ENCODE results near the gene NOL4. TPM values are rescaled to one million over a fixed set of nuclear protein-coding genes. Genes with fewer than 3 reads are reported as not detected.

NOL4 gene
- total RNA-seq, 1 donor from 2014 or later: not detected

GRCh38 chr18:34194239-34194638, 30.5 kb downstream of the NOL4 start:
- no peak for DNase-seq

GRCh38 chr18:34189656-34190435, 34.9 kb downstream of the NOL4 start:
- no peak for DNase-seq
